H9 (cell line): ENCODE data around the gene EFCAB6. TPM values are rescaled to one million over a fixed set of nuclear protein-coding genes. Genes with fewer than 3 reads are reported as not detected.

Source experiments
- DNase-seq: peaks from one replicate; pipeline ENCODE4 v3.0.0-alpha.2; 2017
- H2AFZ ChIP-seq: one replicate; pipeline ENCODE4 v1.6.1; 2013; ENCODE audit warnings: mild to moderate bottlenecking, low read length, control low read depth, moderate library complexity
- H2AK5ac ChIP-seq: 2 replicates; pipeline ENCODE4 v1.6.1; 2013; ENCODE audit warnings: low read length, control low read depth, mixed read lengths; ENCODE audit not compliant: insufficient read length
- H2BK120ac ChIP-seq: one replicate; pipeline ENCODE4 v1.6.1; 2013; ENCODE audit warnings: low read depth, mild to moderate bottlenecking, low read length, control low read depth, inconsistent platforms; ENCODE audit not compliant: poor library complexity, severe bottlenecking
- H2BK12ac ChIP-seq: 2 replicates; pipeline ENCODE4 v1.6.1; 2013; ENCODE audit warnings: low read length, control low read depth, mixed read lengths, low read depth; ENCODE audit not compliant: insufficient read length
- H2BK15ac ChIP-seq: 2 replicates; pipeline ENCODE4 v1.6.1; 2013; ENCODE audit warnings: low read depth, low read length, control low read depth
- H2BK20ac ChIP-seq: one replicate; pipeline ENCODE4 v1.6.1; 2013; ENCODE audit warnings: low read depth, mild to moderate bottlenecking, low read length, control low read depth, inconsistent platforms; ENCODE audit not compliant: poor library complexity, severe bottlenecking
- H2BK5ac ChIP-seq: 2 replicates; pipeline ENCODE4 v1.6.1; 2013; ENCODE audit warnings: low read length, control low read depth, mixed read lengths; ENCODE audit not compliant: insufficient read length
- H3K14ac ChIP-seq: 2 replicates; pipeline ENCODE4 v1.6.1; 2013; ENCODE audit warnings: low read length, control low read depth; ENCODE audit not compliant: insufficient read depth
- H3K18ac ChIP-seq: 2 replicates; pipeline ENCODE4 v1.6.1; 2013; ENCODE audit warnings: low read depth, mild to moderate bottlenecking, mixed read lengths, low read length, control low read depth; ENCODE audit not compliant: insufficient read length
- H3K23ac ChIP-seq: 2 replicates; pipeline ENCODE4 v1.6.1; 2013; ENCODE audit warnings: low read length, control low read depth, mixed read lengths, low read depth; ENCODE audit not compliant: insufficient read length
- H3K23me2 ChIP-seq: 2 replicates; pipeline ENCODE4 v1.6.1; 2013; ENCODE audit warnings: low read depth, mild to moderate bottlenecking, mixed read lengths, low read length, control low read depth; ENCODE audit not compliant: insufficient read length, poor library complexity, severe bottlenecking
- H3K27ac ChIP-seq: 2 replicates; pipeline ENCODE4 v1.5.1; 2013; ENCODE audit warnings: low read length, control low read depth, mixed read lengths, low read depth; ENCODE audit not compliant: insufficient read length
- H3K27me3 ChIP-seq: 2 replicates; pipeline ENCODE4 v1.6.1; 2013; ENCODE audit warnings: low read length, control low read depth, inconsistent platforms; ENCODE audit not compliant: insufficient read depth
- H3K4ac ChIP-seq: 2 replicates; pipeline ENCODE4 v1.6.1; 2013; ENCODE audit warnings: low read depth, mild to moderate bottlenecking, control low read depth, inconsistent platforms, low read length, moderate library complexity
- H3K4me1 ChIP-seq: 2 replicates; pipeline ENCODE4 v1.6.1; 2013; ENCODE audit warnings: low read length, control low read depth, inconsistent platforms; ENCODE audit not compliant: insufficient read depth
- H3K4me2 ChIP-seq: 2 replicates; pipeline ENCODE4 v1.6.1; 2013; ENCODE audit warnings: low read length, control low read depth, mixed read lengths; ENCODE audit not compliant: insufficient read length, insufficient read depth
- H3K56ac ChIP-seq: 2 replicates; pipeline ENCODE4 v1.6.1; 2013; ENCODE audit warnings: low read depth, mild to moderate bottlenecking, mixed read lengths, low read length, control low read depth; ENCODE audit not compliant: insufficient read length
- H3K79me1 ChIP-seq: 2 replicates; pipeline ENCODE4 v1.6.1; 2013; ENCODE audit warnings: low read depth, mild to moderate bottlenecking, moderate library complexity, low read length, control low read depth, inconsistent platforms; ENCODE audit not compliant: insufficient read depth, poor library complexity, severe bottlenecking
- H3K79me2 ChIP-seq: 2 replicates; pipeline ENCODE4 v1.6.1; 2013; ENCODE audit warnings: low read length, control low read depth, inconsistent platforms; ENCODE audit not compliant: insufficient read depth
- H3K9ac ChIP-seq: 2 replicates; pipeline ENCODE4 v1.6.1; 2013; ENCODE audit warnings: low read length, control low read depth, mixed read lengths; ENCODE audit not compliant: insufficient read length; ENCODE audit errors: extremely low read depth
- H3K9me3 ChIP-seq: one replicate; pipeline ENCODE4 v1.6.1; 2013; ENCODE audit warnings: low read depth, low read length, inconsistent platforms; ENCODE audit not compliant: control insufficient read depth
- H3T11ph ChIP-seq: one replicate; pipeline ENCODE4 v1.6.1; 2013; ENCODE audit warnings: mild to moderate bottlenecking, low read length, control low read depth, inconsistent platforms
- H4K20me1 ChIP-seq: one replicate; pipeline ENCODE4 v1.6.1; 2013; ENCODE audit not compliant: control insufficient read depth, insufficient read length, insufficient read depth
- H4K5ac ChIP-seq: 2 replicates; pipeline ENCODE4 v1.6.1; 2013; ENCODE audit warnings: low read depth, mild to moderate bottlenecking, mixed read lengths, low read length, control low read depth; ENCODE audit not compliant: insufficient read length
- H4K8ac ChIP-seq: replicated peaks from 2 replicates; pipeline ENCODE4 v1.6.1; 2013; ENCODE audit warnings: low read length, control low read depth, mixed read lengths, low read depth; ENCODE audit not compliant: insufficient read length
- H4K91ac ChIP-seq: 2 replicates; pipeline ENCODE4 v1.6.1; 2013; ENCODE audit warnings: low read depth, mild to moderate bottlenecking, moderate library complexity, mixed read lengths, low read length, control low read depth; ENCODE audit not compliant: insufficient read length
- H3K27ac Mint-ChIP-seq, 3 experiments: 2 replicates in 2 of 3; 3 replicates in 1 of 3; pipeline ENCODE4 v1.8.0; 2020 to 2021; ENCODE audit warnings: mixed read lengths in 3 of 3, mild to moderate bottlenecking in 1 of 3, moderate library complexity in 1 of 3
- H3K27me3 Mint-ChIP-seq: 2 replicates; pipeline ENCODE4 v1.8.0; 2021; ENCODE audit warnings: low read depth, mild to moderate bottlenecking, moderate library complexity, mixed read lengths
- H3K36me3 Mint-ChIP-seq, 3 experiments: 2 replicates in 2 of 3; 3 replicates in 1 of 3; pipeline ENCODE4 v1.8.0; 2020 to 2021; ENCODE audit warnings: low read depth in 3 of 3, mixed read lengths in 3 of 3; ENCODE audit not compliant: insufficient read depth in 1 of 3
- H3K4me1 Mint-ChIP-seq, 2 experiments: 2 replicates each; pipeline ENCODE4 v1.8.0; 2020; ENCODE audit warnings: mixed read lengths in 2 of 2
- H3K4me3 Mint-ChIP-seq, 2 experiments: 2 replicates in 1 of 2; 3 replicates in 1 of 2; pipeline ENCODE4 v1.8.0; 2020 to 2021; ENCODE audit warnings: mild to moderate bottlenecking in 2 of 2, mixed read lengths in 2 of 2, moderate library complexity in 1 of 2
- H3K9me3 Mint-ChIP-seq, 2 experiments: 2 replicates in 1 of 2; 3 replicates in 1 of 2; pipeline ENCODE4 v1.8.0; 2020; ENCODE audit warnings: mild to moderate bottlenecking in 2 of 2, mixed read lengths in 2 of 2, moderate library complexity in 1 of 2
- WGBS: extraction: QIAGEN DNeasy Blood & Tissue Kit; methylation state at CpG from one replicate; pipeline ENCODE4 v1.1.7; 2013; ENCODE audit warnings: missing lambda C conversion rate, low lambda C conversion rate, mixed read lengths; ENCODE audit not compliant: insufficient read length; ENCODE audit errors: extremely low coverage; 5-methylcytosine and 5-hydroxymethylcytosine counted together
- total RNA-seq: library from RNA; stranded (reverse); gene quantifications from 2 replicates; pipeline ENCODE4 v1.2.1, GENCODE V29; 2021
- TF ChIP-seq, protein P1 (sequence below): fragments of 200-600 bp; sonication (generic); conservative IDR thresholded peaks from 3 replicates; pipeline ENCODE4 v1.8.0; 2021; ENCODE audit warnings: antibody characterized with exemption, mild to moderate bottlenecking

The EFCAB6 gene
- total RNA-seq, 1 experiment from 2014 or later = 0.31 TPM

DNA sequence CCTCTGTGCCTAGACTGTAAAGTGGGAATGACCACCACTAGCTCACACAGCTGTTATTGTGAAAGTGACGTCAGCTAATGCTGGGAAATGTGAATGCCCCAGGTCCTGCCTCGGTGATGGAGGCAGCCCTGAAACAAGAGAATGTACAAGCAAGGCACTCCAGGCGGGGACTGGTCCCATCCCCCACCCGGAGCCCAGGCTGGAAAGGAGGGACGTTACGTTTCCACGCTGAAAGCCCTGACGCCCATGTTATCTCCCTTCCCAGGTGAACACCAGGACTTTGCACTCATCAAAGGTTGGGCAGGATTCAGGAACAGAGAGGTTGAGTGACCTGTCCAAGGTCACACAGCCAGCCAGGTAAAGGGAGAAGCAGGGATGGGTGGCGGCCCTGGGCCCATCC is 49.4 kb upstream of the EFCAB6 start:
- H2BK120ac ChIP-seq = no peak overlapping the region
- no CpG with 5 or more reads among the region's 9 CpGs for WGBS
- H2AK5ac ChIP-seq = no peak overlapping the region
- peak overlapping the region; percentile 60 for H3K4me2 ChIP-seq
- no peak overlapping the region for H3K56ac ChIP-seq
- no peak overlapping the region for H2AFZ ChIP-seq
- no peak overlapping the region for H2BK15ac ChIP-seq
- H2BK12ac ChIP-seq = no peak overlapping the region
- TF ChIP-seq, protein P1, sequence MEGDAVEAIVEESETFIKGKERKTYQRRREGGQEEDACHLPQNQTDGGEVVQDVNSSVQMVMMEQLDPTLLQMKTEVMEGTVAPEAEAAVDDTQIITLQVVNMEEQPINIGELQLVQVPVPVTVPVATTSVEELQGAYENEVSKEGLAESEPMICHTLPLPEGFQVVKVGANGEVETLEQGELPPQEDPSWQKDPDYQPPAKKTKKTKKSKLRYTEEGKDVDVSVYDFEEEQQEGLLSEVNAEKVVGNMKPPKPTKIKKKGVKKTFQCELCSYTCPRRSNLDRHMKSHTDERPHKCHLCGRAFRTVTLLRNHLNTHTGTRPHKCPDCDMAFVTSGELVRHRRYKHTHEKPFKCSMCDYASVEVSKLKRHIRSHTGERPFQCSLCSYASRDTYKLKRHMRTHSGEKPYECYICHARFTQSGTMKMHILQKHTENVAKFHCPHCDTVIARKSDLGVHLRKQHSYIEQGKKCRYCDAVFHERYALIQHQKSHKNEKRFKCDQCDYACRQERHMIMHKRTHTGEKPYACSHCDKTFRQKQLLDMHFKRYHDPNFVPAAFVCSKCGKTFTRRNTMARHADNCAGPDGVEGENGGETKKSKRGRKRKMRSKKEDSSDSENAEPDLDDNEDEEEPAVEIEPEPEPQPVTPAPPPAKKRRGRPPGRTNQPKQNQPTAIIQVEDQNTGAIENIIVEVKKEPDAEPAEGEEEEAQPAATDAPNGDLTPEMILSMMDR = no peak
- no peak overlapping the region for H2BK20ac ChIP-seq
- peaks cover 16% of the 10 kb centered on the region; the same call in 1 of the 2 replicates for H3K79me2 ChIP-seq
- peaks cover 12 to 22% (median 17%) of the 10 kb centered on the region in 3 experiments for H3K36me3 Mint-ChIP-seq
- H3K18ac ChIP-seq = peak overlapping the region; percentile 41
- no peaks in the 10 kb centered on the region for H3K27me3 ChIP-seq
- H3K4ac ChIP-seq = no peak overlapping the region
- H3K9ac ChIP-seq = peak overlapping the region; percentile 16
- peak overlapping the region; percentile 75 to 85 for H3K4me3 Mint-ChIP-seq
- H3K27ac ChIP-seq = no peak overlapping the region
- peaks cover 19% of the 10 kb centered on the region for H3K27me3 Mint-ChIP-seq
- H3K4me1 Mint-ChIP-seq = peaks cover 33 to 35% of the 10 kb centered on the region in 2 experiments
- no peak overlapping the region for H3T11ph ChIP-seq
- no peaks in the 10 kb centered on the region for H4K20me1 ChIP-seq
- H3K27ac Mint-ChIP-seq = peak overlapping the region in 1 of 3 experiments; percentile 94; a peak in 2 of 7 replicates
- H2BK5ac ChIP-seq = no peak overlapping the region
- peaks cover 11 to 14% of the 10 kb centered on the region in 2 experiments for H3K9me3 Mint-ChIP-seq
- H4K91ac ChIP-seq = no peak overlapping the region
- peaks cover 5% of the 10 kb centered on the region for H3K23me2 ChIP-seq
- peak; percentile 30 for DNase-seq
- H3K9me3 ChIP-seq = no peaks in the 10 kb centered on the region
- H4K8ac ChIP-seq = no peak overlapping the region
- peaks cover 2% of the 10 kb centered on the region for H3K79me1 ChIP-seq
- peaks cover 12% of the 10 kb centered on the region; the same call in 1 of the 2 replicates for H3K4me1 ChIP-seq
- no peak overlapping the region for H4K5ac ChIP-seq
- H3K23ac ChIP-seq = no peak overlapping the region
- peak overlapping the region; percentile 38; the same call in 1 of the 2 replicates for H3K14ac ChIP-seq
